ENCODE results near the gene ELOVL1. TPM values are rescaled to one million over a fixed set of nuclear protein-coding genes. Genes with fewer than 3 reads are reported as not detected.
"Not testable (repeated sequence)": the region's sequence is repeated elsewhere in the genome, so short reads cannot be mapped to it uniquely, and the experiment has no call there.

ELOVL1 gene
- total RNA-seq, 1 donor from 2014 or later = 52.2 TPM

DNA sequence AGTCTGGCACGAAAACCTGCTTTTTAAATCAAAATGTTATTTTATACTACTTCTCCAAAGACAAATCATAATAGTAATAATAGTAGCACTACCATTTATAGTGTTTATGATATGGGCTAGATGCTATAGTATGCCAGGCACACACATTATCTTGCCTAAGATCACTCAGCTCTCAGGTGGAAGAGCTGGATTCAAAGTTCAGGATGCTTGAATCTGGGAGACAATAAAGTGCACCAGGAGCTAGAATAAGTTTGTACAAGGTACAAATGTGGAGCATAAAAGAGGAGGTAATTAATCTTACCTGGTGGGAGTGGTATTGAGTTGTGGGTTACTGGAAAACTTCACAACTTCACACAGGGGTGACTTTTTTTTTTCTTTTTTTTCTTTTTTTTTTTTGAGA lies 10.0 kb upstream of the ELOVL1 start:
- Mint-ChIP-seq H3K27ac (no peak overlapping the region), H3K9me3 (no peaks in the 10 kb centered on the region), H3K36me3 (peaks cover 11% of the 10 kb centered on the region), H3K27me3 (no peaks in the 10 kb centered on the region), H3K4me3 (no peak overlapping the region), H3K4me1 (ENCODE audit: unreplicated experiment) (peaks cover 12% of the 10 kb centered on the region)
- DNase-seq (ENCODE audit: extremely low spot score, unreplicated experiment) = no peak
- TF ChIP-seq, protein P1, sequence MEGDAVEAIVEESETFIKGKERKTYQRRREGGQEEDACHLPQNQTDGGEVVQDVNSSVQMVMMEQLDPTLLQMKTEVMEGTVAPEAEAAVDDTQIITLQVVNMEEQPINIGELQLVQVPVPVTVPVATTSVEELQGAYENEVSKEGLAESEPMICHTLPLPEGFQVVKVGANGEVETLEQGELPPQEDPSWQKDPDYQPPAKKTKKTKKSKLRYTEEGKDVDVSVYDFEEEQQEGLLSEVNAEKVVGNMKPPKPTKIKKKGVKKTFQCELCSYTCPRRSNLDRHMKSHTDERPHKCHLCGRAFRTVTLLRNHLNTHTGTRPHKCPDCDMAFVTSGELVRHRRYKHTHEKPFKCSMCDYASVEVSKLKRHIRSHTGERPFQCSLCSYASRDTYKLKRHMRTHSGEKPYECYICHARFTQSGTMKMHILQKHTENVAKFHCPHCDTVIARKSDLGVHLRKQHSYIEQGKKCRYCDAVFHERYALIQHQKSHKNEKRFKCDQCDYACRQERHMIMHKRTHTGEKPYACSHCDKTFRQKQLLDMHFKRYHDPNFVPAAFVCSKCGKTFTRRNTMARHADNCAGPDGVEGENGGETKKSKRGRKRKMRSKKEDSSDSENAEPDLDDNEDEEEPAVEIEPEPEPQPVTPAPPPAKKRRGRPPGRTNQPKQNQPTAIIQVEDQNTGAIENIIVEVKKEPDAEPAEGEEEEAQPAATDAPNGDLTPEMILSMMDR (conservative IDR thresholded peaks at IDR 0.05) = no peak

DNA sequence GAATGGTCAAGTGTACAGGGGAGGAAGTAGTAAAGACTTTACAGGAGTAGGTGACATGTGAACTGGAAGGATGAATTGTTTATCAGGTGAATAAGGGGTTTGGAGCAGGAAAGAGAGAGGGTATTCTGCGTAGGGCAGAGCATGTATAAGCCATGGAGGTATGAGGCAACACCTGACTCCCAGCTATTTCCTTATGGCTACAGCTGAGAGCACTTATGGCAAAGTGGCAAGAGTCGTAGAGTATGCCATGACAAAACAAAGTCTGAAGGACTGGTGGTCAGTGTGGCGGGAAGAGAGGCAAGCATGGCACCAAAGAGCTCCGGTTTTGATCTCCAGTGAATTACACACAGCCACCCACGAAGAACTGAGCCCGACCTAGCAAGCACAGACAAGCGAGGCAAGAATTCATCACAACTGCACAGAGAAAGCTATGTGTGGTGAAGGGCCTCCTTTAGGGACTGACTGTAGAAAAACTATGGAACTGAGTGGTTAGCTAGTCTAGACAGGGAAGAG lies 9.0 kb upstream of the ELOVL1 start:
- TF ChIP-seq, protein P1 (conservative IDR thresholded peaks at IDR 0.05) = no peak
- H3K27me3 Mint-ChIP-seq = no peaks in the 10 kb centered on the region
- no peak overlapping the region for H3K4me3 Mint-ChIP-seq
- H3K4me1 Mint-ChIP-seq (ENCODE audit: unreplicated experiment) = peaks cover 5% of the 10 kb centered on the region
- no peak for DNase-seq (ENCODE audit: extremely low spot score, unreplicated experiment)
- H3K27ac Mint-ChIP-seq = no peak overlapping the region
- H3K9me3 Mint-ChIP-seq = no peaks in the 10 kb centered on the region
- H3K36me3 Mint-ChIP-seq = peaks cover 11% of the 10 kb centered on the region

DNA sequence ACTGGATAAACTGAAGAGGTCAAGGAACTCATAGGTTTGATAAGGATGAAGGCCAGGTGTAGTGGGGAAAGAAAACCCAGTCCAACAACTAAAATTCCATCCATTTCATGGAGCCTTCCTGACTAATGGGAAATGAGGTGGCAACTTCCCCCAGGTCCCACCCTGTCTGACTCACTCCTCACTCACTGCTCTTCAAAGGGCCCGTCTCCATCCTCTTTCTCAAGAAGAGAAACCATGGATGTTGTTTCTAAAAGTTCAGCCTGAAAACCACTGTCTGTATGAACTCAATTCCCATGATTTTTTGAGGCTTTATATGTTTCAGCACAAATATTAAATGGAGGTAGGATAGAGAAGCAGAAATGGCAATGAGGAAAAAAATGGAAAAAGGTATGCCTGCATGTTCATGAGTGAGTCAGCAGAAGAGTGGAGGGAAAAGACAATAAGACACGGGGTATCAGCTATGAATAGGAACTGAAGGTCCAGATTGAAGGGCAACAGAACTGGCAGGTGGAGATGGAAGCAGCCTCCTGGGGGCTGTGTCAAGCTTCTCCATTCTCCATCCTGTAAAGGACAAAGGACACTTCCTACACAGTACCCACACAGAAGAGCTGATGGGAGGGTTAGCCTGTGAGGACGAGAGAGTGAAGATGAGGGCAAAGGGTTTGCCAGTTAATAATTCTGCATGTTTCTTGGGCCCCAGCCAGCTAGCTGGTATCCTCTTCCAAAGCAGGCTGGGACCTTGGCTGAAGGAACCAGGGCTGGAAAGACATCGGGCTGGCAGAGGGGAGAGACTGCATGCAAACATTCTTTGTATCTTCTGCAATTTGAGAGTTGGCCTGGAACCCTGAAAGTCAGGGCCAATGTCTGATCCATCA lies 5.5 kb upstream of the ELOVL1 start:
- Mint-ChIP-seq H3K27me3 (no peaks in the 10 kb centered on the region), H3K4me1 (ENCODE audit: unreplicated experiment) (peaks cover 12% of the 10 kb centered on the region), H3K9me3 (no peaks in the 10 kb centered on the region), H3K27ac (no peak overlapping the region), H3K4me3 (no peak overlapping the region), H3K36me3 (no peaks in the 10 kb centered on the region)
- no peak for DNase-seq (ENCODE audit: extremely low spot score, unreplicated experiment)
- TF ChIP-seq, protein P1 (conservative IDR thresholded peaks at IDR 0.05) = no peak

GRCh38 chr1:43372172-43372571 lies 4.4 kb upstream of the ELOVL1 start:
- Mint-ChIP-seq H3K36me3 (no peaks in the 10 kb centered on the region), H3K27me3 (no peaks in the 10 kb centered on the region), H3K4me3 (no peak overlapping the region), H3K4me1 (ENCODE audit: unreplicated experiment) (peaks cover 12% of the 10 kb centered on the region), H3K27ac (no peak overlapping the region), H3K9me3 (no peaks in the 10 kb centered on the region)
- DNase-seq (ENCODE audit: extremely low spot score, unreplicated experiment) = no peak
- TF ChIP-seq, protein P1 (conservative IDR thresholded peaks at IDR 0.05) = no peak

- DNase-seq (ENCODE audit: extremely low spot score, unreplicated experiment) = no peak
Measured at GRCh38 chr1:43370564-43370963, 2.8 kb upstream of the ELOVL1 start.

GRCh38 chr1:43369779-43370178 lies 2.0 kb upstream of the ELOVL1 start:
- not testable (repeated sequence) for H3K27me3 Mint-ChIP-seq; H3K9me3 Mint-ChIP-seq; DNase-seq (ENCODE audit: extremely low spot score, unreplicated experiment); H3K27ac Mint-ChIP-seq; H3K4me3 Mint-ChIP-seq
- H3K36me3 Mint-ChIP-seq = peaks cover 13% of the 10 kb centered on the region
- H3K4me1 Mint-ChIP-seq (ENCODE audit: unreplicated experiment) = peaks cover 22% of the 10 kb centered on the region

More at GRCh38 chr1:43370564-43370963, 2.8 kb upstream of the ELOVL1 start:
- TF ChIP-seq, protein P1 (conservative IDR thresholded peaks at IDR 0.05) = no peak
- Mint-ChIP-seq H3K36me3 (peaks cover 7% of the 10 kb centered on the region), H3K27ac (no peak overlapping the region), H3K9me3 (no peaks in the 10 kb centered on the region), H3K27me3 (no peaks in the 10 kb centered on the region), H3K4me3 (peak overlapping the region; percentile 30), H3K4me1 (ENCODE audit: unreplicated experiment) (peaks cover 16% of the 10 kb centered on the region)
